ENCODE results near the gene GP9.
A peak's percentile ranks its signal among the peaks of the same experiment; 100 is the strongest.
"Not testable (repeated sequence)": the region's sequence is repeated elsewhere in the genome, so short reads cannot be mapped to it uniquely, and the experiment has no call there.

The GP9 gene

GRCh38 chr3:129087138-129087702 lies 26.6 kb downstream of the GP9 start:
- Histone ChIP-seq H3K4me3 (peak overlapping the region; percentile 31), H3K27ac (peak overlapping the region; percentile 68 to 96)
- peak; percentile 85 for DNase-seq (ENCODE audit: low spot score)
- no peak for TF ChIP-seq CTCF (IDR thresholded peaks at IDR 0.05)

DNA sequence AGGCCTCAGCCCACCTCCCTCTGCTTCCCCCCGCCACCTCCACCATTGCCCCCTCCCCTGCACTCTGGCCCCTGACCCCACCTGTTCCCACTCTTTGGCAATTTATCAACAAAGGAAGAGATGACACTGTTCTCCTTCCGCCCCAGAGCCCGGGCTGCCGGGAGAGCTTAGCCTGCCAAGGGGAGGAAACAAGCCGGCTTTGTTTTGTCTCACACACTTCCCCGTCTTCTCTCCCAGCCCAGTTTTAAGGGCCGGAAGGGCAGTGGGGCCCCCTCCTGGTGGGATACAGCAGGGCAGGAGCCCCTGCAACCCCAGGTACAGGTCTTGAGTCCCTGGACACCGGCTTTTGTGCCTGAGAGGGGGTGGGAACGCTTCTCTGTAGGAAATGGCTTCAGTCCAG lies 27.3 kb downstream of the GP9 start:
- Histone ChIP-seq H3K4me3 (peak overlapping the region; percentile 44), H3K27ac (peak overlapping the region in 1 of 2 donors; percentile 78)

DNA sequence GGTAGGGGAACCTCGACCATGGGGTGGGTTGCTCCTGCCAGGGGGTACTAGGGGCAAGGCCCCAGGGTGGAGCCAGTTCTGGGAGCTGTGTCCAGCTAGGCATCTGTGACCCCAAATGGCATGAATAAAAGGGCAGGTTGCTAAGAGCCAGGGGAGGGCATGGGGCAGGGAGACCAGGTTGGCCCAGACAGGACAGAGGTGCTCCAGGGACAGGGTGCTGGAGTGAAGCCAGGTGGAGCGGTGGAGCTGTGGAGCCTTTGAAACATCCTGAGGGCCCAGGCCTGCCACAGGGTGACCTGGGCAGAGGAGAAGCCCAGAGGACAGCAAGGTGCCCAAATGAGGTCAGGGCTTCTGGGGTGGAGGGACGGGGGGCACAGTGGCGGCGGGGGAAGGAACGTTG lies 27.7 kb downstream of the GP9 start:
- H3K27ac ChIP-seq; DNase-seq (ENCODE audit: low spot score); H3K4me3 ChIP-seq: not testable (repeated sequence)

More for the DNA sequence above, 27.3 kb downstream of the GP9 start:
- not testable (repeated sequence) for DNase-seq (ENCODE audit: low spot score)

GRCh38 chr3:129095285-129095684 lies 34.7 kb downstream of the GP9 start:
- no peak for DNase-seq (ENCODE audit: low spot score)
- no peak overlapping the region for H3K27ac ChIP-seq
- TF ChIP-seq CTCF (IDR thresholded peaks at IDR 0.05), result no peak
- no peak overlapping the region for H3K4me3 ChIP-seq

DNA sequence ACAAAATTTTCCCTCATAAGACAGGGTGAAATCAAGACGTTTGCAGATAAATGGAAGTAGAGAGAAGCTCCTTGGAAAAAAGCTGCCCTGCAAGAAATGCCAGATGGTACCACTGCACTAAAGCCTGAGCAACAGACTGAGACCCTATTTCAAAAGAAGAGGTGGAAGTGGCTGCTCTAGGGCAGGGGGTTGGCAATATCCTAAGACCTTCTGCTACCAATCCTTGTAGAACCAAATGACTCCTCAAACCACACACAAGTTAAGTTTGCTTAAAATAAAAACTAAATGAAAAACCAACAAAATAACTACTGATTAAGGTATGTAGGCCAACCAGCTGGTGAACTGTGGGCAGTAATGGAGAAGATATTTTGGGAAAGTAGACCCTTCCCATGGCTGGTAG lies 39.7 kb downstream of the GP9 start:
- TF ChIP-seq CTCF (IDR thresholded peaks at IDR 0.05), result no peak

GRCh38 chr3:129101370-129102138 lies 41.0 kb downstream of the GP9 start:
- TF ChIP-seq CTCF (IDR thresholded peaks at IDR 0.05), result no peak
- no peak overlapping the region for H3K4me3 ChIP-seq
- H3K27ac ChIP-seq, result no peak overlapping the region
- DNase-seq (ENCODE audit: low spot score), result no peak

More for the DNA sequence above, 39.7 kb downstream of the GP9 start:
- Histone ChIP-seq H3K4me3 (no peak overlapping the region), H3K27ac (no peak overlapping the region)
- DNase-seq (ENCODE audit: low spot score), result no peak

GRCh38 chr3:129103296-129103695 lies 42.7 kb downstream of the GP9 start:
- no peak overlapping the region for H3K27ac ChIP-seq
- TF ChIP-seq CTCF (IDR thresholded peaks at IDR 0.05), result no peak
- no peak for DNase-seq (ENCODE audit: low spot score)
- H3K4me3 ChIP-seq, result no peak overlapping the region

DNA sequence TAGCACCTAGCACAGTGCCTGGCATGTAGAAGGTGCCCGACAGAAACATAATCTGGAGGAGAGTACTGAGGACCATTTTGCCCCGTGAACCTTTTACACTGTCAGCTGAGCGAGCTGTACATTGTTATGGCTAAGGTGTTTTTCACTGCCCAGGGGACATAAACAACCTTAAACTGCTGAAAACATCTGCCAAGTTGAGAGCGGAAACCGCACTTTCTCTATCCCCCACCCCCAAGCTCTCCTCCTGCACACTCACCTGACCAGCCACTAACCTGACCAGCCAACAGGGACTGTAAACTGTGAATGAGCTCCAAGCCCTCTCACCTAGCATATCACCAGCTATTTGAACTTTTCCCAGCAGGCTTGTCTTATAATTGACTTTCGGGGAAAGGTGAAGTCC lies 43.5 kb downstream of the GP9 start:
- no peak for TF ChIP-seq CTCF (IDR thresholded peaks at IDR 0.05)
- Histone ChIP-seq H3K4me3 (no peak overlapping the region), H3K27ac (no peak overlapping the region)
- DNase-seq (ENCODE audit: low spot score), result no peak

All from coronary artery (tissue), 2 donors.